Peyer's patch (tissue), 4 donors: Measurements from ENCODE around the gene TMEM106A. TPM values are rescaled to one million over a fixed set of nuclear protein-coding genes. Genes with fewer than 3 reads are reported as not detected.
"Not testable (repeated sequence)": the region's sequence is repeated elsewhere in the genome, so short reads cannot be mapped to it uniquely, and the experiment has no call there.

Experiments
- DNase-seq, 3 donors: peaks; one replicate each; pipeline ENCODE4 v3.0.0-alpha.2; 2017 to 2019
- H3K27ac ChIP-seq, 4 donors: fragments of 200-600 bp; sonication (generic); one replicate each; pipeline ENCODE4 v1.5.1; 2016 to 2019
- H3K27me3 ChIP-seq, 2 donors: fragments of 200-600 bp; sonication (generic); one replicate each; pipeline ENCODE4 v1.5.1; 2019
- H3K36me3 ChIP-seq, 3 donors: fragments of 200-600 bp; sonication (generic); one replicate each; pipeline ENCODE4 v1.5.1; 2016 to 2019
- H3K4me1 ChIP-seq, 4 donors: fragments of 200-600 bp; sonication (generic); one replicate each; pipeline ENCODE4 v1.5.1; 2016 to 2019
- H3K4me3 ChIP-seq, 4 donors: fragments of 200-600 bp; sonication (generic); 1 replicate in 3 of 4; 2 replicates in 1 of 4; pipeline ENCODE4 v1.5.1; 2016 to 2019; ENCODE audit warnings: mild to moderate bottlenecking in 1 of 4
- H3K9me3 ChIP-seq, 4 donors: fragments of 200-600 bp; sonication (generic); one replicate each; pipeline ENCODE4 v1.5.1; 2016 to 2019; ENCODE audit warnings: mild to moderate bottlenecking in 1 of 4
- POLR2A ChIP-seq, 2 donors: fragments of 450-650 bp; IDR thresholded peaks; one replicate each; pipeline ENCODE4 v1.5.1; 2017; ENCODE audit warnings: antibody characterized with exemption in 2 of 2, mild to moderate bottlenecking in 2 of 2, moderate library complexity in 2 of 2
- total RNA-seq, 4 donors: library from RNA; depleted of rRNA; stranded (reverse); fragments of >200 nt; gene quantifications; one replicate each; pipeline ENCODE4 v1.1.0, GENCODE V29; 2016
- TF ChIP-seq, protein P1 (sequence below), 6 experiments: fragments of 450-650 bp in 4 of 6; fragments of 200-600 bp in 2 of 6; sonication (generic) in 1 of 6; IDR thresholded peaks; one replicate each; pipeline ENCODE4 v1.5.1; 2017 to 2019; ENCODE audit warnings: antibody characterized with exemption in 6 of 6, mild to moderate bottlenecking in 3 of 6, moderate library complexity in 1 of 6

Gene TMEM106A, protein sequence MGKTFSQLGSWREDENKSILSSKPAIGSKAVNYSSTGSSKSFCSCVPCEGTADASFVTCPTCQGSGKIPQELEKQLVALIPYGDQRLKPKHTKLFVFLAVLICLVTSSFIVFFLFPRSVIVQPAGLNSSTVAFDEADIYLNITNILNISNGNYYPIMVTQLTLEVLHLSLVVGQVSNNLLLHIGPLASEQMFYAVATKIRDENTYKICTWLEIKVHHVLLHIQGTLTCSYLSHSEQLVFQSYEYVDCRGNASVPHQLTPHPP
- total RNA-seq: 10 to 100 TPM in 3 of 4 donors, 1 to 10 TPM in 1; 7.1 to 54.5 (median 15.3) TPM

DNA sequence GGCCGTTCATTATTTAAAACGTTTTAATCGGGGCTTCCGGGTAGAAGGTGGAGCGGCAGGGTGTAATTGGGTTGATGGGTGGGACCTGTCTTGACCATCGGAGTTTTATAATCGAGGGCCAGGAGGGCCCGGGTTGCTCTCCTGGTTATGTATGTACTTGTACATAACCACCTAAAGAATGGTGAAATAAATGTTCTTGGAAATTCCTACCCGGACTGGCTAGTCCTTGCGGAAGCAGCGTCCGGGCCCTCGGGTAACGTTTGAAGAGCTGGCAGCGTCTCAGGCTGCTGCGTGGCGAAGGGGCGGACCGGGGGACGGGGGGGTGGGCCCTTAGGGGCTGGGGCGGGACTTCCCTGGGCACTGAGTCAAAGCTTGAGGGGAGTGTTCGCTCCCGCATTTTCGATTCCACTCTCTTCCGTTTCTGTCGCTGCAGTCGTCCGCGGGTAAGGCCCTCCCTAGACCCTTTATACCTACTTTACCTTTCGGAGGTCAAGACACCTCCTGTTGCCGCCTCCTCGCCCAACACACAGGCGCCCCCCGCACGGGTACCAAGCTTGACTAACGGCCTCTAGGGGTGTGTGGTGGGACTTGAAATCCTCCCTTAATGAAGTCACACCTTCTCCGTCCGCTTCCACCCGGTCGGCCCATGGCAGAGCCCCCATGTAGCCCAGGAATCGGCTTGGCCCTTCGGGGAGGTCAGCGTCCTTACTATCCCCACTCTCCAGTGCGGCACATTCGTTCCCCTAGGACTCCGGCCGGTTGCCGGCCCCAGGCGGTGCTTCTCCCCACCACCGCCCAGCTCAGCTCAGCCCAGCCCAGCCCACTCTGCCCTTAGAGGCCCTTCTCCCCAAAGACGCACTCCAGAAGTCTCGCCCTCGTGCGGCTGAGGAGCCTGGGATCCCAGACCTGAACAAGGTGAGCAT is at the start of gene TMEM106A:
Gene TMEM106A, plus strand, starts transcription at position 396 of the 923 bp plus-strand sequence. CDS start 1,167 bp downstream, outside the sequence.
- no peaks in the 10 kb centered on the region for H3K9me3 ChIP-seq
- H3K36me3 ChIP-seq: peaks cover 0 to 46% (median 0%) of the 10 kb centered on the region in 3 donors
- peak; percentile 37 to 38 for TF ChIP-seq POLR2A (IDR thresholded peaks at IDR 0.05)
- TF ChIP-seq, protein P1, sequence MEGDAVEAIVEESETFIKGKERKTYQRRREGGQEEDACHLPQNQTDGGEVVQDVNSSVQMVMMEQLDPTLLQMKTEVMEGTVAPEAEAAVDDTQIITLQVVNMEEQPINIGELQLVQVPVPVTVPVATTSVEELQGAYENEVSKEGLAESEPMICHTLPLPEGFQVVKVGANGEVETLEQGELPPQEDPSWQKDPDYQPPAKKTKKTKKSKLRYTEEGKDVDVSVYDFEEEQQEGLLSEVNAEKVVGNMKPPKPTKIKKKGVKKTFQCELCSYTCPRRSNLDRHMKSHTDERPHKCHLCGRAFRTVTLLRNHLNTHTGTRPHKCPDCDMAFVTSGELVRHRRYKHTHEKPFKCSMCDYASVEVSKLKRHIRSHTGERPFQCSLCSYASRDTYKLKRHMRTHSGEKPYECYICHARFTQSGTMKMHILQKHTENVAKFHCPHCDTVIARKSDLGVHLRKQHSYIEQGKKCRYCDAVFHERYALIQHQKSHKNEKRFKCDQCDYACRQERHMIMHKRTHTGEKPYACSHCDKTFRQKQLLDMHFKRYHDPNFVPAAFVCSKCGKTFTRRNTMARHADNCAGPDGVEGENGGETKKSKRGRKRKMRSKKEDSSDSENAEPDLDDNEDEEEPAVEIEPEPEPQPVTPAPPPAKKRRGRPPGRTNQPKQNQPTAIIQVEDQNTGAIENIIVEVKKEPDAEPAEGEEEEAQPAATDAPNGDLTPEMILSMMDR (IDR thresholded peaks at IDR 0.05): peak in 3 of 6 experiments; percentile 33 to 37 (median 36)
- H3K4me1 ChIP-seq: peaks cover 0 to 10% (median 3%) of the 10 kb centered on the region in 4 donors
- DNase-seq: peak; percentile 80 to 89 (median 84)
- H3K27ac ChIP-seq: peak within 1 kb of the TSS; percentile 70 to 83 (median 80)
- peak within 1 kb of the TSS; percentile 53 to 61 (median 57) for H3K4me3 ChIP-seq
- H3K27me3 ChIP-seq: no peaks in the 10 kb centered on the region

DNA sequence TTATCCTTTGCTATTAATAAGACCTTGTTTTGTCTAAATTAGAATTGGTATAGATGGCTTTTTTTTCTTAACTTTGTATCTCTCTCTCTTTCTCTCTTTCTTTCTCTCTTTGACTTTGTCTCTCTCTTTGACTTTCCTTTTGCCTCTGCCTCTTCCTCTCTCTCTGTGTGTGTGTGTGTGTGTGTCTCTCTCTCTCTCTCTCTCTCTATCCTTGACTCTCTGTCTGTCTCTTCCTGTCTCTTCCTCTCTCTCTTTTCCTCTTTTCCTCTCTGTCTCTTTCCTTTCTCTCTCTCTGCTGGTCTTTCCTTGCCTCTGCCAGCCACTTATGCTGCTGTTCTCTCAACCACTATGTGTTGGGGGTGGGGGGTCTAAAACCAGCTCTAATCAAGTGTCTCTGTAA is 45.7 kb upstream of the TMEM106A start:
- not testable (repeated sequence) for H3K36me3 ChIP-seq, DNase-seq, H3K9me3 ChIP-seq, H3K4me3 ChIP-seq, H3K27ac ChIP-seq, H3K27me3 ChIP-seq
- peaks cover 0 to 19% (median 3%) of the 10 kb centered on the region in 4 donors for H3K4me1 ChIP-seq

DNA sequence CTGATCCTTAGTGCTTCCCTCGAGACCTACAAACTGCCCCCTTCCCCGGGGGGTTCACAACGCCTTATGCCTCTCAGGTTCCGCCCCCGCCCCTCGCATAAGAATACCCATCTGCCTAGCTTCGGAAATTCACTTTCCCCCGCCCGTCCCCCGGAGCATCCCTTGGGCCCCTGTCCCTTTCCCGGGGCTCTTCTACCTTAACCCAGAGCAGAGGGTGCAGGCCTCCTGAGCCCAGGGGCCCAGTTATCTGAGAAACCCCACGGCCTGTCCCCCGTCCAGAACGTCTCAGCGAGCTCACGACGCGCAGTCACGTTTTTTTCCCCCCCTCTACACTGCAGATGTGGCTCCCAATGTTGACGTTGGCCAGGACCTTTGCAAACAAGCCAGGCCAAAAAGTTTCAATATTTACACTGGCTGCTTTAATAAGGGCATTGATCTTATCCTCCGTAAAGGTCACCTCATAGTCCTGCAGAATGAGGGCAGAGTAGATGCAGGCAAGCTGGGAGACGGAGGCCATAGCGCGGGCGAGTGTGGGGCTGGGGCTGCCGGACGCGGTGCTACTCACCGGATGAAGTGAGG is 42.0 kb upstream of the TMEM106A start:
- H3K27ac ChIP-seq: peak overlapping the region; percentile 79 to 98 (median 98)
- H3K9me3 ChIP-seq: no peaks in the 10 kb centered on the region
- no peaks in the 10 kb centered on the region for H3K36me3 ChIP-seq
- no peak for TF ChIP-seq POLR2A (IDR thresholded peaks at IDR 0.05)
- DNase-seq: peak; percentile 25 to 55 (median 50)
- peak overlapping the region; percentile 48 to 84 (median 60) for H3K4me3 ChIP-seq
- no peaks in the 10 kb centered on the region for H3K27me3 ChIP-seq
- peaks cover 0 to 43% (median 3%) of the 10 kb centered on the region in 4 donors for H3K4me1 ChIP-seq

GRCh38 chr17:43170140-43170765 is 41.4 kb upstream of the TMEM106A start:
- H3K9me3 ChIP-seq: no peaks in the 10 kb centered on the region
- H3K4me1 ChIP-seq: peaks cover 0 to 48% (median 3%) of the 10 kb centered on the region in 4 donors
- H3K27ac ChIP-seq: peak overlapping the region; percentile 79 to 98 (median 98)
- TF ChIP-seq POLR2A (IDR thresholded peaks at IDR 0.05): peak; percentile 66 to 77
- TF ChIP-seq, protein P1 (IDR thresholded peaks at IDR 0.05): no peak
- H3K36me3 ChIP-seq: no peaks in the 10 kb centered on the region
- no peaks in the 10 kb centered on the region for H3K27me3 ChIP-seq
- peak; percentile 89 to 97 (median 91) for DNase-seq
- H3K4me3 ChIP-seq: peak overlapping the region; percentile 48 to 84 (median 60)

GRCh38 chr17:43170766-43171585 is 40.7 kb upstream of the TMEM106A start, which contains the start of gene NBR1:
Gene NBR1, plus strand, starts transcription at chr17:43171214. Its CDS starts 4,586 bp downstream, at chr17:43175800.
- peak; percentile 94 to 99 (median 98) for DNase-seq
- Histone ChIP-seq H3K4me1 (peaks cover 0 to 54% (median 3%) of the 10 kb centered on the region in 4 donors), H3K27ac (peak within 1 kb of the TSS; percentile 79 to 98 (median 98))

More at GRCh38 chr17:43170766-43171585, 40.7 kb upstream of the TMEM106A start, which contains the start of gene NBR1:
- TF ChIP-seq, protein P1 (IDR thresholded peaks at IDR 0.05): peak in 4 of 6 experiments; percentile 12 to 26 (median 16)
- TF ChIP-seq POLR2A (IDR thresholded peaks at IDR 0.05): peak; percentile 83 to 90
- Histone ChIP-seq H3K4me3 (peak within 1 kb of the TSS; percentile 48 to 84 (median 60)), H3K9me3 (no peaks in the 10 kb centered on the region), H3K36me3 (no peaks in the 10 kb centered on the region), H3K27me3 (no peaks in the 10 kb centered on the region)
